ENCODE data around the gene MPP1.

DNA sequence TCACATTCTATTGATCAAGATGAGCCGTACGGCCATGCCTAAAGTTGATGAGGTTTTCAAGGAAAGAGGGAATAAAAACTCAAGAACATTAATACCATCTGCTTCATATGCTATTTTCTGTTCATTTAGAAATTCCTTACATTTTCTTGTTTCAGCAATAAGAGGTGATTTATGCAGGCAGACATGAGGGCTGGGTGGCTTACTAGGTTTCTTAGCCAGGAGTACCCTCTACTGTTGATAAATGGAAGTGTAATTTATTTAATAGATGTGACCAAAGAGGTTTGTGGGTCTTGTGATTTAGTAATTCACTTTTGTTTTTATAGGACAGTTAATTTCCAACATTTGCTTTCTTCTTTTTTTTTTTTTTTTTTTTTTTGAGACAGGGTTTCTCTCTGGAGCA, 35.6 kb upstream of the MPP1 start:
- TF ChIP-seq, protein P1, sequence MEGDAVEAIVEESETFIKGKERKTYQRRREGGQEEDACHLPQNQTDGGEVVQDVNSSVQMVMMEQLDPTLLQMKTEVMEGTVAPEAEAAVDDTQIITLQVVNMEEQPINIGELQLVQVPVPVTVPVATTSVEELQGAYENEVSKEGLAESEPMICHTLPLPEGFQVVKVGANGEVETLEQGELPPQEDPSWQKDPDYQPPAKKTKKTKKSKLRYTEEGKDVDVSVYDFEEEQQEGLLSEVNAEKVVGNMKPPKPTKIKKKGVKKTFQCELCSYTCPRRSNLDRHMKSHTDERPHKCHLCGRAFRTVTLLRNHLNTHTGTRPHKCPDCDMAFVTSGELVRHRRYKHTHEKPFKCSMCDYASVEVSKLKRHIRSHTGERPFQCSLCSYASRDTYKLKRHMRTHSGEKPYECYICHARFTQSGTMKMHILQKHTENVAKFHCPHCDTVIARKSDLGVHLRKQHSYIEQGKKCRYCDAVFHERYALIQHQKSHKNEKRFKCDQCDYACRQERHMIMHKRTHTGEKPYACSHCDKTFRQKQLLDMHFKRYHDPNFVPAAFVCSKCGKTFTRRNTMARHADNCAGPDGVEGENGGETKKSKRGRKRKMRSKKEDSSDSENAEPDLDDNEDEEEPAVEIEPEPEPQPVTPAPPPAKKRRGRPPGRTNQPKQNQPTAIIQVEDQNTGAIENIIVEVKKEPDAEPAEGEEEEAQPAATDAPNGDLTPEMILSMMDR (tag by site-specific recombination; IDR thresholded peaks at IDR 0.05) = peak; percentile 12; the same call in 1 of the 2 replicates
- TF ChIP-seq GFI1B (tag by site-specific recombination; IDR thresholded peaks at IDR 0.05) (no peak), SETDB1 (IDR thresholded peaks at IDR 0.05; ENCODE audit: insufficient read length, low read length) (no peak), ZXDB (tag by site-specific recombination; IDR thresholded peaks at IDR 0.05) (no peak), YY1 (tag by site-specific recombination; IDR thresholded peaks at IDR 0.05) (no peak), ZNF707 (tag by site-specific recombination; IDR thresholded peaks at IDR 0.05) (no peak), ZNF248 (tag by site-specific recombination; IDR thresholded peaks at IDR 0.05) (no peak), ZNF175 (tag by site-specific recombination; IDR thresholded peaks at IDR 0.05) (no peak)
- TF ChIP-seq, protein P2, sequence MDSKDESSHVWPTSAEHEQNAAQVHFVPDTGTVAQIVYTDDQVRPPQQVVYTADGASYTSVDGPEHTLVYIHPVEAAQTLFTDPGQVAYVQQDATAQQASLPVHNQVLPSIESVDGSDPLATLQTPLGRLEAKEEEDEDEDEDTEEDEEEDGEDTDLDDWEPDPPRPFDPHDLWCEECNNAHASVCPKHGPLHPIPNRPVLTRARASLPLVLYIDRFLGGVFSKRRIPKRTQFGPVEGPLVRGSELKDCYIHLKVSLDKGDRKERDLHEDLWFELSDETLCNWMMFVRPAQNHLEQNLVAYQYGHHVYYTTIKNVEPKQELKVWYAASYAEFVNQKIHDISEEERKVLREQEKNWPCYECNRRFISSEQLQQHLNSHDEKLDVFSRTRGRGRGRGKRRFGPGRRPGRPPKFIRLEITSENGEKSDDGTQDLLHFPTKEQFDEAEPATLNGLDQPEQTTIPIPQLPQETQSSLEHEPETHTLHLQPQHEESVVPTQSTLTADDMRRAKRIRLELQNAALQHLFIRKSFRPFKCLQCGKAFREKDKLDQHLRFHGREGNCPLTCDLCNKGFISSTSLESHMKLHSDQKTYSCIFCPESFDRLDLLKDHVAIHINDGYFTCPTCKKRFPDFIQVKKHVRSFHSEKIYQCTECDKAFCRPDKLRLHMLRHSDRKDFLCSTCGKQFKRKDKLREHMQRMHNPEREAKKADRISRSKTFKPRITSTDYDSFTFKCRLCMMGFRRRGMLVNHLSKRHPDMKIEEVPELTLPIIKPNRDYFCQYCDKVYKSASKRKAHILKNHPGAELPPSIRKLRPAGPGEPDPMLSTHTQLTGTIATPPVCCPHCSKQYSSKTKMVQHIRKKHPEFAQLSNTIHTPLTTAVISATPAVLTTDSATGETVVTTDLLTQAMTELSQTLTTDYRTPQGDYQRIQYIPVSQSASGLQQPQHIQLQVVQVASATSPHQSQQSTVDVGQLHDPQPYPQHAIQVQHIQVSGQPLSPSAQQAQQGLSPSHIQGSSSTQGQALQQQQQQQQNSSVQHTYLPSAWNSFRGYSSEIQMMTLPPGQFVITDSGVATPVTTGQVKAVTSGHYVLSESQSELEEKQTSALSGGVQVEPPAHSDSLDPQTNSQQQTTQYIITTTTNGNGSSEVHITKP (tag by site-specific recombination; IDR thresholded peaks at IDR 0.05) = no peak
- TF ChIP-seq, protein P3, sequence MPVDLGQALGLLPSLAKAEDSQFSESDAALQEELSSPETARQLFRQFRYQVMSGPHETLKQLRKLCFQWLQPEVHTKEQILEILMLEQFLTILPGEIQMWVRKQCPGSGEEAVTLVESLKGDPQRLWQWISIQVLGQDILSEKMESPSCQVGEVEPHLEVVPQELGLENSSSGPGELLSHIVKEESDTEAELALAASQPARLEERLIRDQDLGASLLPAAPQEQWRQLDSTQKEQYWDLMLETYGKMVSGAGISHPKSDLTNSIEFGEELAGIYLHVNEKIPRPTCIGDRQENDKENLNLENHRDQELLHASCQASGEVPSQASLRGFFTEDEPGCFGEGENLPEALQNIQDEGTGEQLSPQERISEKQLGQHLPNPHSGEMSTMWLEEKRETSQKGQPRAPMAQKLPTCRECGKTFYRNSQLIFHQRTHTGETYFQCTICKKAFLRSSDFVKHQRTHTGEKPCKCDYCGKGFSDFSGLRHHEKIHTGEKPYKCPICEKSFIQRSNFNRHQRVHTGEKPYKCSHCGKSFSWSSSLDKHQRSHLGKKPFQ (tag by site-specific recombination; IDR thresholded peaks at IDR 0.05) = no peak
